ENCODE measurements around the gene FRMD8. TPM values are rescaled to one million over a fixed set of nuclear protein-coding genes. Genes with fewer than 3 reads are reported as not detected.

FRMD8 gene
- total and polyA plus RNA-seq, 9 of the 15 experiments (the other 6 are each of a cell fraction or from before 2014, with no cell fraction given): 4.5 to 54.5 (median 15.8) TPM

- H3K36me3 ChIP-seq (ENCODE audit: control insufficient read depth, insufficient read depth, low read length): peaks cover 77% of the 10 kb centered on the region; the same call in 2 of the 3 replicates
- DNase-seq (ENCODE audit: extremely low read depth in 1 of 4, low spot score in 3 of 4) (no peak), ATAC-seq (no peak), FAIRE-seq (no peak)
- no peak overlapping the region for H2AFZ ChIP-seq (ENCODE audit: low read depth, low read length)
- H3K27ac ChIP-seq (ENCODE audit: extremely low read depth, low read depth, low read length): no peak overlapping the region
- no peaks in the 10 kb centered on the region; the same call in 1 of the 2 replicates for H4K20me1 ChIP-seq (replicated peaks; ENCODE audit: control insufficient read depth, insufficient read depth, low read length)
- BruUV-seq (replicated peaks): no TSS peak
- H3K4me2 ChIP-seq (ENCODE audit: insufficient read depth, low read length): no peak overlapping the region
- H3K4me3 ChIP-seq: no peak overlapping the region
- 80% methylated on average over 12 of the region's 15 CpGs for WGBS (ENCODE audit: insufficient coverage, low coverage, missing lambda C conversion rate)
- POLR2A ChIA-PET: interaction anchor here (1.0 to 12.2 kb wide), 6 partner anchors 8 to 104 kb away, joined by 3 to 185 read pairs (median 12); partner anchors contain the start of genes FRMD8, MALAT1 and NEAT1
- no peaks in the 10 kb centered on the region; the same call in 2 of the 3 replicates for H3K79me2 ChIP-seq (ENCODE audit: control insufficient read depth, insufficient read depth, low read length)
- H3K9ac ChIP-seq (ENCODE audit: insufficient read depth in 1 of 2, low read depth in 2 of 2, low read length in 2 of 2): peak overlapping the region in 1 of 2 experiments; percentile 42; a peak in 1 of 4 replicates
- H3K4me1 ChIP-seq (replicated peaks in 1 of 2; ENCODE audit: control insufficient read depth in 2 of 2, insufficient read depth in 2 of 2, low read length in 2 of 2): peaks cover 0 to 58% of the 10 kb centered on the region in 2 experiments; a peak in 2 of 5 replicates
- intact Hi-C loops (cut with micrococcal nuclease): no loop called here
- H3K9me3 ChIP-seq (replicated peaks; ENCODE audit: control insufficient read depth, insufficient read depth, low read depth, low read length): no peaks in the 10 kb centered on the region
- CTCF ChIA-PET (ENCODE audit: low intra/inter-chr PET ratio): no interaction called here
- TF ChIP-seq RBFOX2 (IDR thresholded peaks at IDR 0.05; ENCODE audit: low read depth, low read length) (peak; percentile 35; the same call in 1 of the 2 replicates), ZNF57 (CRISPR knock-in tag; IDR thresholded peaks at IDR 0.05) (no peak), ZNF165 (CRISPR knock-in tag; IDR thresholded peaks at IDR 0.05; ENCODE audit: borderline replicate concordance) (no peak)
- H3K27me3 ChIP-seq (ENCODE audit: control insufficient read depth in 2 of 2, insufficient read depth in 2 of 2, low read length in 2 of 2): no peaks in the 10 kb centered on the region
- no peaks in the 10 kb centered on the region for H3K9me1 ChIP-seq (ENCODE audit: control insufficient read depth, insufficient read depth, low read length)
- in situ Hi-C loops (cut with MboI): no loop called here
Measured at GRCh38 chr11:65395961-65396530, 9.6 kb downstream of the FRMD8 start.

Data from K562 (cell line).